ENCODE results near the gene PAPPA2. TPM values are rescaled to one million over a fixed set of nuclear protein-coding genes. Genes with fewer than 3 reads are reported as not detected.

PAPPA2 gene
- total and polyA plus RNA-seq, 2 of the 8 experiments (the other 6 are each of a cell fraction or from before 2014, with no cell fraction given): 0.08 to 0.88 TPM

GRCh38 chr1:176854121-176854520, 391.1 kb downstream of the PAPPA2 start:
- no peak overlapping the region for H2AFZ ChIP-seq (ENCODE audit: low read length)
- no peak overlapping the region for H2BK15ac ChIP-seq (ENCODE audit: low read length)
- H3K18ac ChIP-seq (ENCODE audit: extremely low read depth, low read length): no peak overlapping the region
- WGBS, 2 experiments (ENCODE audit: extremely low coverage in 1 of 2, insufficient coverage in 1 of 2, insufficient read length in 1 of 2, insufficient replicate concordance in 2 of 2, low coverage in 1 of 2, low lambda C conversion rate in 2 of 2, missing lambda C conversion rate in 1 of 2): 94% methylated on average over 4 of the region's 4 CpGs; no CpG with 5 or more reads in 1 of the 2 experiments
- H3K9me3 ChIP-seq (ENCODE audit: insufficient read depth in 2 of 2, low read depth in 1 of 2, low read length in 1 of 2): no peaks in the 10 kb centered on the region
- no peak for TF ChIP-seq BACH1 (IDR thresholded peaks at IDR 0.05; ENCODE audit: low read length)
- no peak for TF ChIP-seq KDM1A (IDR thresholded peaks at IDR 0.05; ENCODE audit: borderline replicate concordance, low read length)
- no peak for TF ChIP-seq RFX5 (IDR thresholded peaks at IDR 0.05; ENCODE audit: borderline replicate concordance, low read depth, low read length)
- no peak for TF ChIP-seq SRF (IDR thresholded peaks at IDR 0.05; ENCODE audit: low read depth, low read length)
- TF ChIP-seq CEBPB (IDR thresholded peaks at IDR 0.05; ENCODE audit: low read depth, low read length): no peak
- DNase-seq (ENCODE audit: low read depth in 1 of 2, low spot score in 2 of 2): no peak
- H3K23me2 ChIP-seq (ENCODE audit: low read depth, low read length): no peaks in the 10 kb centered on the region
- H3K4me1 ChIP-seq (replicated peaks in 1 of 4; ENCODE audit: control insufficient read depth in 3 of 4, insufficient read depth in 4 of 4, low read length in 3 of 4): no peaks in the 10 kb centered on the region
- H3K4ac ChIP-seq (replicated peaks; ENCODE audit: insufficient read length, low read depth, low read length): no peak overlapping the region
- no peaks in the 10 kb centered on the region for H3K27me3 ChIP-seq (replicated peaks in 1 of 4; ENCODE audit: control insufficient read depth in 3 of 4, extremely low read depth in 1 of 4, insufficient read depth in 3 of 4, low read length in 3 of 4)
- H2BK120ac ChIP-seq (replicated peaks; ENCODE audit: low read depth, low read length): no peak overlapping the region
- no peak overlapping the region for H3K56ac ChIP-seq (replicated peaks; ENCODE audit: insufficient read length, low read depth, low read length)
- ChIA-PET POLR2A (ENCODE audit: partially characterized antibody) (no interaction called here), CTCF (ENCODE audit: partially characterized antibody) (interaction anchor here (0.6 to 0.9 kb wide), 2 partner anchors 10 to 27 kb away, joined by 3 read pairs; no protein-coding TSS in a partner anchor)
- H3K27ac ChIP-seq (ENCODE audit: low read depth, low read length): no peak overlapping the region
- H2AK5ac ChIP-seq (ENCODE audit: low read depth, low read length): no peak overlapping the region
- no peak overlapping the region for H4K8ac ChIP-seq (ENCODE audit: extremely low read depth, insufficient read depth, low read length)
- FAIRE-seq: no peak
- H3K4me2 ChIP-seq (ENCODE audit: insufficient read depth in 1 of 2, low read depth in 2 of 2, low read length in 2 of 2): no peak overlapping the region
- H3K79me2 ChIP-seq (ENCODE audit: control insufficient read depth in 1 of 2, insufficient read depth in 2 of 2, low read length in 2 of 2): no peaks in the 10 kb centered on the region
- no peak overlapping the region for H3K23ac ChIP-seq (ENCODE audit: insufficient read length)
- H3K14ac ChIP-seq (ENCODE audit: insufficient read length): no peak overlapping the region
- H2BK20ac ChIP-seq (ENCODE audit: low read length): no peak overlapping the region
- H3K36me3 ChIP-seq (ENCODE audit: control insufficient read depth in 2 of 4, insufficient read depth in 4 of 4, low read length in 3 of 4): no peaks in the 10 kb centered on the region
- no peak overlapping the region for H4K91ac ChIP-seq (replicated peaks; ENCODE audit: insufficient read length, low read length)
- no peaks in the 10 kb centered on the region for H4K20me1 ChIP-seq (replicated peaks in 1 of 2; ENCODE audit: control insufficient read depth in 1 of 2, insufficient read depth in 2 of 2, low read length in 2 of 2)
- no peak overlapping the region for H4K5ac ChIP-seq (ENCODE audit: insufficient read length, low read depth, low read length)
- no peak overlapping the region for H2BK5ac ChIP-seq (ENCODE audit: low read depth, low read length)
- H3K4me3 ChIP-seq (ENCODE audit: extremely low read depth in 1 of 4, insufficient read depth in 2 of 4, low read depth in 3 of 4, low read length in 4 of 4): no peak overlapping the region
- no peak overlapping the region for H3K9ac ChIP-seq (replicated peaks in 1 of 4; ENCODE audit: extremely low read depth in 1 of 4, low read depth in 3 of 4, low read length in 3 of 4)
- H2BK12ac ChIP-seq (ENCODE audit: low read depth, low read length): no peak overlapping the region
- no peaks in the 10 kb centered on the region for H3K79me1 ChIP-seq (ENCODE audit: low read depth, low read length)
